NCI-H2081 (cell line): ENCODE data around the gene BCR.
A peak's percentile ranks its signal among the peaks of the same experiment; 100 is the strongest.

Experiments
- DNase-seq, 2 experiments: peaks; one replicate each; lab custom pipeline; 2025; lab: John Stamatoyannopoulos, UW

Gene BCR

DNA sequence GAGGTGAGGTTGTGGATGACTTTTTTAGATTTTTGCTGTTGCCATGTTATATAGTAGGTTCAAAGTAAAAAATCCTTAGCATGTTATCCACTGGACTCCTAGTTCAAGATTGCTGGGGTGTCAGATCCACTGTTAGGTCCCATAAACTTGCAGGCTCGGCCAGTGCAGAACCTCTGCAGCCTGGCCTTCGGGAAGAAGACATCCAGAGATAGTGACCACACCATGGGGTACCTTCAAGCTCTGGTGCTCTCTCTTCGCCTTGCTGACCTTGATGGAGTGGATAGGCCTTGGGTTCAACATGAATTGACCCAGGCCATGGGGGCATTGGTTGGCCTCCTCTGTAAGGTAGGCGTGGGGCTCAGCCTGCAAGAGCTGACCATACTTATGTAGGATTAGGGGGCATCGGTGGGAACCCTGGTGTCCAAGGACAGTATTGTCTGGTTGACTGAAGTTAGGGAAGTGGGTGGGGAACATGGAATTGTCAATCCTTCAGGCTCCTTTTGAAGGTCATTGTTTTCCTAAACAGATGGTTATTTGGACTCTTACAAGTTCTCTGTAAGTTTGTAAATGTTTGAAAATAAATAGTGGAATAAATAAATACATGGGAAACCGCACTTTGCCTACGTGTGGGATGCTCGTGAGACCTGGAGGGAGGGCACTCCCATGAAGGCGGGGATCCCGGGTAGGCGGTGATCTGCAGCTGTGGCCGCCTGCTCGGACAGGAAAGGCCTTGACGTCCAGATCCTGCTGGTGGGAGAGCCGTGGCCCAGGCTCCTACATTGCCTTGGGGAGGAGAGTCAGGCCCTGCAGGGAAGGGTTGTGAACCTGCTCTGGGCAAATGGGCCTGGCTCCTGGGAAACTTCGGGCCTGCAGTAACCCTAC is 37.1 kb downstream of the BCR start:
- DNase-seq, result no peak

DNA sequence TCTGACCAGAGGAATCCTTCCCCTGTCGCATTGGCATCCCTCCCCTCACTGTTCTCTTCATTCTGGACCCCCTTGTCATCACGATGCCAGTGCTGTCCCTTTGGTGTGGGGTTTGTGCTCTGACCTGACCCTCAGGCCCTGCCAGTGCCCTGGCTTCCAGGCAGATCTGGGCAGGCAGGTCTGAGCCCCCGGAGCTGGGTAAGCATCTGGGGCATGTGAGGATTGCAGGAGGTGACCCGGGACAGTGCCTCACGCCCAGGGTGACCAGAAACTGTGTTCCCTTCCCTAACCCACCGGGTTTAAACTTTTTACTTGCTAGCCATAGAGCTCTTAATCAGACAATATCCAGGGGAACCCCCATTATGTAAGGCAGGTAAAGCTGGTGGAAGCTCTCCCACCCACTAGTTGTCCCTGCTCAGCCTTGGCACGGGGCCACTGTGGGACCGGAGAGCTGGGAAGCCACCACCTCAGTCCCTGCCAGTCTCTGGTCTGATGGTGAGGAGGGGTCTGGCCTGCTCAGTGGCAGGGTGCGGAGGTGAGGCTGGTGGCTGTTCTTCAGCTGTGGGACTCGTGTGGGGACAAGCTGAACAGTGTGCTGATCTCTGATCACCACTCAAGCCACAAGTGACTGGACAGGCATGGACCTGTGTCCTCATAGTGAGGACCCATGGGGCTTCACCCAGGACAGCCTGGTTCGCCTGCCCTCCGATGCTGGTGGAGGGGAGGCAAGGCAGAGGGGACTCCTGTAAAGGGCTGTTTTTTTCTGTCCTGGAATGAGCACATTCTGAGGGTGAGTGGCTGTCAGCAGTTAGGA is 38.0 kb downstream of the BCR start:
- no peak for DNase-seq

- peak in 1 of 2 experiments; percentile 12 for DNase-seq
Measured at GRCh38 chr22:23218867-23219251, 38.5 kb downstream of the BCR start.

- DNase-seq, result no peak
Measured at GRCh38 chr22:23219317-23219716, 39.0 kb downstream of the BCR start.

DNA sequence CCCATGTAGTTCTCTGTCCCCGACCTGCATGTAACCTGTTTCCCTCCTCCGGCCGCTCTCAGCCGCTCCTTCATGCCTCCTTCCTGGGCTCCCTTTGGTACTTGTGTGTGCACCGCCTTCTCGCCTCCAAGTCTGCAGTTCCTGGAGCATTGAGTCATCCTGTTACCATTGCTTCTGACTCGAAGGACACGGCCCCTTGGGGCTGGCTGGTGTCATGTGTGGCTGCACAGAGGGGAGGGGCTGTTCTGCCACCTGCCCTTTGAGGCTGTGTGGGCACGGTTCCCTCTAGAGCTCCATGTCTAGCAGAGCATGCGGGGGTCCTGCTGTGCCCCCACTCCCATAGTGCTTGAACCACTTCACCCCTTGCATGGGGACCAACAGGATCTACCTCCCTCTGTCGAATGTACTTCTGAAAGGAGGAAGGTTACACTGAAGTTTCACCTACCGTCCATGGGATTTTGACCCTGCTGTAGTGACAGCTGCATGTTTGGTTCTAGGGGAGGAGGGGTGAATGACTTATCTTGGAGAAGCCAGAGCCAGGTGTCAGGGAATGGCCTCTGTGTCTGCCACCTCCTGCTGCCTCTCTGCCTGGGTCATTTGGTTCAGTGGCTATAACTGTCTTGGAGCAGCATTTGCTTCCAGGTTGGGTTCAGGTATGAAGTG is 39.6 kb downstream of the BCR start:
- DNase-seq, result no peak

DNA sequence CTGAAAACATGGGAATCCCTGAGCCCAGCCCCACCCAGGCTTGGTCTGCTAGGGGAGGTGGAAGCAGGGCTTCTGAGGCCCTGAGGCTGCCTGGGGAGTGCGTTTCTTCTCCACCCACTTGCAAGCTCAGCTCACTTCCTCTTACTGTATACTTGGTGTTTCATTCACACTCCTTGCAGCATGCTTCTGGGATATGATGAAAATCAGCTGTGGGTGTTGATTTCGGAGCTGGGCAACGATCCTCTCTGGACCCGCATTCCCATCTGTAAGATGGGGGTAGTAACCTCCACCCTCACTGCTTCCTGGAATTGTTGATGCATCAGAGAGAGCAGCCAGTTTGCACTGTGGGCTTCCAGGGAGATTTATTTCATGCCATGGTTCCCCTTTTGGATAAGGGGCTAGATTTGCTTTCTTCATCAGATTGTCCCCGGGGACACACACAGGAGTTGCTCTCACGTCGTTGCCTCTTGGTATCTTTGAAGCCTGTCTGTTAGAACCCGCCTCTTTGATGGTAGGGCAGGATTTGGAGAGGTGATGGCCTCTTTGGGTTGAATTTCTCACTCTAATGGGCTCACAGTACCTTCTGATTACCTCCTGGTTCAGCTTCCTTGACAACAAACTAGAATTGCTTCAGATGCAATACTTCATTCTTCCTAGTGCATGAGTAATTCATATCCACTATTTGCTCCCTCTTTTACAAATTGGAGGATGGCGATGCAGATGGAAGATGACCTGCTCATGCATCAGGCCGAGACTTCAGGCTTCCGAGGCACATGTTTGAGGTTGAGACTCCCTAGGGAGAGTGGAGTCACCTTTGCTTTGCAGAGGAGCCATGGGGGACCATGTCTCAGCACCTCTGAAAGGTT is 40.4 kb downstream of the BCR start:
- DNase-seq, result no peak

GRCh38 chr22:23221351-23221804 is 41.1 kb downstream of the BCR start:
- no peak for DNase-seq

DNA sequence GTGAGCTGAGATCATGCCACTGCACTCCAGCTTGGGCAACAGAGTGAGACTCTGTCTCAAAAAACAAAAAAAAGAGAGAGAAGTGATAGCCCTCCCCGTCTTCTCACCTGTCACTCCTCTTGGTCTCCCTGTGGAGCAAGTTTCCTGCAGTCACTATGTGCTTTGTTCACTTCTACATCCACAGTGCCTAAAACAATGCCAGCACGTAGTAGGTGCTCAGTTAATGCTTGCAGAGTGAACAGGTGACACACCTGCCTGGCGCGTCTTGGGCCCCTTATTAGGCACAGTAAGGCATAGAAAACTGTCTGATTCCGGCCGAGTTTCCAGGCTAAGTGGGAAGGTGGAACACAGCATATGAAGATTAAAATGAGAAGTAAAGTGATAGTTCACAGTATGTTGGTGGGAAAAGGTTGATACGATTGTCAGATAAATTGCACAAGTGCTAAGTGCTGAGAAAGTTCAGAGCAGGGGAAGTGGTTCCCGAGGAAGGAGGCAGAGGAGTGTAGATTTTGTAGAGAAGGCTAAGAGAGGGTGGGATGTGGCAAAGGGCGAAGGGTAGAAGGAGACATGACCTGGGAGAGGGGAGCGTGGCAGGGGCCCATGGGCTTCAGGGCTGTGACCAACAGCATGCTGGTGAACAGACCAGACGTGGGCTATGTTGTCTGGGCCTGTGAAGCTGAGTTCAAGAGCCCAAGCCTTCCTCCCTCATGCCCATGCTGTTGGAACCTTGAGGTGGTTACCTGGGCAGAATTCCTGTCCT is 41.9 kb downstream of the BCR start:
- DNase-seq, result no peak

DNA sequence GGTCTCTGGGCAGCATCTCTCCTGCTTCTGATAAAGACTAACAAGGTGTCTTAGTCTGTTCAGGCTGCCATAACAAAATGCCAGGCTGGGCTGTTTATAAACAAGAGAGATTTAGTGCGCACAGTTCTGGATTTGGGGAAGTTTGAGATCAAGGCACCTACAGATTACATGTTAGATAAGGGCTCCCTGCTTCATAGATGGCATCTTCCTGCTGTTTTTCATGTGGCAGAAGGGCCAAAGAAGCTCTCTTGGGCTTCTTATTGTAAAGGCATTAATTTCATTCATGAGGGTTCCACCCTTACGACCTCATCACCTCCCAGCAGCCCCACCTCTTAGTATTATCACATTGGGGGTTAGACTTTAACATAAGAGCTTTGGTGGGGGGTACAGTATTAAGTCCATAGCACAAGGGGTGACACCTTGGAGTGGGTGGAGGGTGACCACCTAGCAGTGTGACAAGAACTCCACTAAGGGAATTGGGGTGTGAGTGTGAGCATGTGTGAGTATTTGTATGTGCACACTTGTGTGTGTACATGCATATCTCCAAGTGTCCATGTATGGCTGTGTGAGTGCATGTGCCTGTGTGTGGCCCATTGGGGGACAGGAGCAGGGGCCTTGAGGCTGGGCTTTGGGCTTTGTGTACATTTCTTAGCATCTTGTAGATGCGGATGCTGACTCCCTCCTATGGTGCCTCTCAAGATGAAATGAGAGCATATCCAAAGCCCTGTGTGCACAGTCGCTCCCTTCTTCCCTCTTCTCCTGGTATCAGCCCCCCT is 42.7 kb downstream of the BCR start:
- no peak for DNase-seq

GRCh38 chr22:23223569-23224317 is 43.4 kb downstream of the BCR start:
- DNase-seq, result no peak

- no peak for DNase-seq
Measured at GRCh38 chr22:23224846-23225245, 44.5 kb downstream of the BCR start.

- no peak for DNase-seq
Measured at GRCh38 chr22:23225337-23225723, 45.0 kb downstream of the BCR start.

DNA sequence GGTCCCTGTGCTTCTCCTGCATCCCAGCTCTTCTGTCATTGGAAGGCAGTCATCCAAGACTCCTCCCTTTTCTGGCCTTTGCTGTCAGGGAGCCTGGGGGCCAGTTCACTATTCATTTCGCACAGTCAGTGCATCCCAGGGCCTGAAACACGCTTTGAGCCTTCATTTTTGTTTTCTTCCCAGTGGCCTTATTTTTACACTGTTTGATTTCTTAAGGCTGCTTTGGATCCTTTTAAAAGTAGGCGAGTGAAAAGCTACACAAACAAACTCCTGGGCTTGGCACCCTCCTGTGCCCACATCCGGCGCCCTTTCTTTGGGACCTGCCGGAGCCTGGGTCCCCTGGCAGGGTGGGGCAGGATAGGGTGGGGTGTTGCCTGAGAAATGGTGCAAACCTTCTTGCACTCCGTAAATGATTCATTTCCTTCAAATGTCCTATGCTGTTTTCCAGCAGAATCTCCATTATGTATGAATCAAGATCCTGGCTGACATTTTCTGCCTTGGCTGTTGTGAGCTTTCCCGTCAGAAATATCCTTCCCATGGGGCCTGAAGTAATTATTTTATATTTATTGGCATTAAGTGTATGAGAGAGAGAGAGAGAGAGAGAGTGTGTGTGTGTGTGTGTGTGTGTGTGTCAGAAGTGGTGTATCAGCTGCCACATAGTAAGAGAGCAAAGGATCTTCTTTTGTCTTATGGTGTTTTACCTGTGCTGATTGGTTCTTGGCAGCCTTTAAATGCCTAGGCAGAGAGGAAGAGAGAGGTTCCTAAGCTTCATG is 45.6 kb downstream of the BCR start:
- DNase-seq, result peak in 1 of 2 experiments; percentile 36

DNA sequence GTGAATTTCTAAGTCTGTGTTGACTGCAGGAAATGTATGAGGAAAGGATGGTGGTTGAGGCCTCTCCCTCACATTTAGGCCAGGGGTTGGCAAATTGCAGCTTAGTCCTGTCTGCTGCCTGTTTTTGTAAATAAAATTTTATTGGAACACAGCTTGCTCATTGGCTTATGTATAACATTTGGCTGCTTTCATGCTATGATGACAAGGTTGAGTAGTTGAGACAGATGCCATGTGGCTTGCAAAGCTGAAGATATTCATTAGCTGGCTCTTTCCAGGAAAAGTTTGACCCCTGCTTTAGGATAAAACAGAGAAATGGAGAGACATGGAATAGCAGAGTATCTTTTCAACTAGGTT is 46.2 kb downstream of the BCR start:
- DNase-seq, result no peak

- no peak for DNase-seq
Measured at GRCh38 chr22:23227380-23227779, 47.1 kb downstream of the BCR start.

DNA sequence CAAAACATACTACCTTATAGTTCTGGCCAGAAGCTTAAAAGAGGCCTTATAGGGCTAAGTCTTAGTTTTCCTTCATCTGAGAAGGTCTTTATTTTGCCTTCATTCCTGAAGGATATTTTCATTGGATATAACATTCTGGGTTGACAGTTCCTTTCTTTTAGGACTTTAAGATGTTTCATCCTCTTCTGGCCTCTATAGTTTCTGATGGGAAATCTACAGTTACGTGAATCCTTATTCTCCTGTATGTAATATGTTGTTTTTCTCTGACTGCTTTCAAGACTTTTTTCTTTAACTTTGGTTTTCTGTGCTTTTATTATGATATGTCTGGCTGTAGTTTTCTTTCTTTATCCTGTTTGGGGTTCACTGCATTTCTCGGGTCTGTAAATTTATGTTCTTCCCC is 48.2 kb downstream of the BCR start:
- no peak for DNase-seq

GRCh38 chr22:23229646-23230045 is 49.3 kb downstream of the BCR start:
- DNase-seq, result no peak

- peak in 1 of 2 experiments; percentile 30 for DNase-seq
Measured at GRCh38 chr22:23230348-23231068, 50.2 kb downstream of the BCR start.
